ENCODE data around the gene COX10.
"Not testable (repeated sequence)": the region's sequence is repeated elsewhere in the genome, so short reads cannot be mapped to it uniquely, and the experiment has no call there.

COX10 gene

DNA sequence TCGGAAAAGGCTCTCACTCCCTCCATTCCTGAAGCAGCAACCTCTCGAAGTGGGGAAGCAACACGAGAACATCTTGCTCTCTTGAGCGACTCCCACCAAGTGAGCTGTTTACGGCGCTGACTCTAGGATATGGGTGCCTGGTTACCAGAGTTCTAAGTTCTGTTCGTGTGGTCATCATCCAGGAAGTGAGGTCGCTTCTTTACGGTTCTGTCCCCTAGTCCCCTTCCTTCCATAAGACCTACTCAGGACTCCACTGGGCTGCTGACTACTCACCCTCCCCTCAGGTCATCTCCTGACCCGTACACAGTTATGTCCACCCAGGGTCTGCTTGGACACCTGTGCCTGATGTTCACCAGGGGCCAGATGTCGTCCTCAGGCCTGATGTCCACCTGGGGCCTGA, 167.5 kb downstream of the COX10 start, which contains the start of gene CDRT15:
Gene CDRT15 (minus strand): TSS at position 101 of the 400 bp plus-strand sequence. CDS start 29 bp downstream, at position 72.
- H3K27me3 ChIP-seq (ENCODE audit: low read depth, low read length); H3K4me1 ChIP-seq (ENCODE audit: control insufficient read depth in 1 of 2, insufficient read depth in 2 of 2, low read length in 2 of 2); H3K36me3 ChIP-seq (ENCODE audit: control insufficient read depth in 1 of 2, insufficient read depth in 2 of 2, low read length in 2 of 2); H3K4me3 ChIP-seq (ENCODE audit: low read depth in 1 of 2, low read length in 2 of 2); H3K9me3 ChIP-seq (ENCODE audit: control insufficient read depth in 1 of 2, low read length in 2 of 2); H3K27ac ChIP-seq (ENCODE audit: low read length): not testable (repeated sequence)

DNA sequence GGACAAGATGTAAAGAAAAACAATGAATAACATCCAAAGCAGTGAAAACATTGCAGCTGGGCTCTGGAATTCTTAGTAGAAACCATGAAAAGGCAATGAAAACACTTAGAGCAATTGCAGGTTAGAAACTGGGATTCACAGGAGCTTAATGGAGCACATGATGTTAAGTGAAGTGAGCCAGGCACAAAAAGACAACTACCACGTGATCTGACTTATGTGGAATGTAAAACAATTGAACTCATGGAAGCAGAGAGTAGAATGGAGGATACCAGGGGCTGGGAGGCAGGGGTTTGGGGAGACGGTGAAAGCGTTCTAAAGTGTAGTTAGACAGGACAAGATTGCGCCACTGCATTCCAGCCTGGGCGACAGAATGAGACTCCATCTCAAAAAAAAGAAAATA, 170.0 kb downstream of the COX10 start:
- H3K9me3 ChIP-seq (ENCODE audit: control insufficient read depth in 1 of 2, low read length in 2 of 2); H3K27ac ChIP-seq (ENCODE audit: low read length); H3K4me3 ChIP-seq (ENCODE audit: low read depth in 1 of 2, low read length in 2 of 2); H3K27me3 ChIP-seq (ENCODE audit: low read depth, low read length); H3K36me3 ChIP-seq (ENCODE audit: control insufficient read depth in 1 of 2, insufficient read depth in 2 of 2, low read length in 2 of 2); H3K4me1 ChIP-seq (ENCODE audit: control insufficient read depth in 1 of 2, insufficient read depth in 2 of 2, low read length in 2 of 2): not testable (repeated sequence)

DNA sequence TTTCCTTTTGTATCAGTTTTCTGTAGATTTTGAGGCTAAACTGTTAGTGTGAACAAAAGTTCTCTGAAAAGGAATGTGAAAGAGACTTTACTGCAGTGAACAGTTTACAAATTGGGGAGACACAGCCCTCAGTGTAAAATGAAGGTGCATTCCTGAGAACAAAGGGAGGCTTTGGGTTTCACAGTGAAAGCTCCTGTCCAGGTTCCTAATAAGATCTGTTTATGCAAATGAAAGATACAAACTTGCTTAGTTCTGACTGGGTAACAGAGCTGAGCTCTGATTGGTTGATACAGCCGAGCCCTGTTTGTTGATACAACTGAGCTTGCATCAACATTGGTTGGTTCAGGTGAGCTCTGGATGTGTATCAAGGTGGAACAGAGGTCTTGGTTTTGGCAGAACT, 175.7 kb downstream of the COX10 start:
- Histone ChIP-seq H3K36me3 (ENCODE audit: control insufficient read depth in 1 of 2, insufficient read depth in 2 of 2, low read length in 2 of 2) (no peaks in the 10 kb centered on the region), H3K4me3 (ENCODE audit: low read depth in 1 of 2, low read length in 2 of 2) (no peak overlapping the region), H3K27me3 (ENCODE audit: low read depth, low read length) (no peaks in the 10 kb centered on the region), H3K9me3 (ENCODE audit: control insufficient read depth in 1 of 2, low read length in 2 of 2) (no peaks in the 10 kb centered on the region), H3K4me1 (ENCODE audit: control insufficient read depth in 1 of 2, insufficient read depth in 2 of 2, low read length in 2 of 2) (no peaks in the 10 kb centered on the region), H3K27ac (ENCODE audit: low read length) (no peak overlapping the region)

DNA sequence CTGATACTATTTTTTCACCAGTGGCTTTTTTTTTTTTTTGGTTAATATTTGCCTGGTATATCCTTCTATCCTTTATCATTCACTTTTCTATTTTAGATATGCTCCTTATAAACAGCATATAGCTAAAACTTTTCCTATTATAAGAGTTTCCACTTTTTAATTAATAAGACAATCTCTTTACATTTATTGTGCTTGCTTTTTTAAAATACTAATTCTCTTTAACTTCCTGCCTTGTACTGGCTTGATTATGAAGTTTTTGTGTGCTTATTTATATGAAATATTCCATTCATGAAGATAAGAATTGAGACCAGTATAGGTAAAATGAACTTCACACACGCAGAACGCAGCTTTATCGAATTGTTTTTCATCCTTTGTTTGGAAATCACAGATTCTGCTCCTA, 176.3 kb downstream of the COX10 start:
- no peaks in the 10 kb centered on the region for H3K9me3 ChIP-seq (ENCODE audit: control insufficient read depth in 1 of 2, low read length in 2 of 2)
- H3K36me3 ChIP-seq (ENCODE audit: control insufficient read depth in 1 of 2, insufficient read depth in 2 of 2, low read length in 2 of 2), result no peaks in the 10 kb centered on the region
- no peak overlapping the region for H3K27ac ChIP-seq (ENCODE audit: low read length)
- H3K4me3 ChIP-seq (ENCODE audit: low read depth in 1 of 2, low read length in 2 of 2), result no peak overlapping the region
- H3K4me1 ChIP-seq (ENCODE audit: control insufficient read depth in 1 of 2, insufficient read depth in 2 of 2, low read length in 2 of 2), result no peaks in the 10 kb centered on the region
- no peaks in the 10 kb centered on the region for H3K27me3 ChIP-seq (ENCODE audit: low read depth, low read length)
